ENCODE results near the gene HSD17B4. TPM values are rescaled to one million over a fixed set of nuclear protein-coding genes. Genes with fewer than 3 reads are reported as not detected.

HSD17B4 gene
- total RNA-seq, 1 experiment from 2014 or later = 362 TPM

DNA sequence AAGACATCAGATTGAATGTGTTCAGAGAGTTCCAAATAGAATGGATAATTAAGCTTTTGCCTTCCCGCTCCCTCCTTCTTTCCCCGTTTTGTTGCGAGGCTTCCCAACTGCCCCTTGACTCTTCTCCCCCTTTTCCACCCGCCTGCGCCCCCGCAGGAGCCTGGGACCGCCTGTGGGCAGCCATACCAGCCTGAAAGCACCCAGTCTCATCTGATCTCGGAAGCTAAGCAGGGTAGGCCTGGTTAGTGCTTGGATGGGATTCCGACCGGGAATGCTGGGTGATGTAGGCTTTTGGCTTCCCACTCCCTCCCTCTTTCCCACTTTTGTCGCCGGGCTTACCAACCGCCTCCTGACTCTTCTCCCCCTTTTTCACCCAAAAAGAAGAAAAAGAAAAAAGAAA, 6.8 kb upstream of the HSD17B4 start:
- H3K27ac Mint-ChIP-seq = no peak overlapping the region
- no peak for TF ChIP-seq ZNF219 (CRISPR knock-in tag; IDR thresholded peaks at IDR 0.05; ENCODE audit: borderline replicate concordance)
- TF ChIP-seq ZNF423 (CRISPR knock-in tag; IDR thresholded peaks at IDR 0.05) = 0 out of 2 replicates have a peak, but pooled peaks have one; percentile 35
- no peak for TF ChIP-seq ZBTB21 (CRISPR knock-in tag; IDR thresholded peaks at IDR 0.05; ENCODE audit: borderline replicate concordance)
- TF ChIP-seq, protein P1, sequence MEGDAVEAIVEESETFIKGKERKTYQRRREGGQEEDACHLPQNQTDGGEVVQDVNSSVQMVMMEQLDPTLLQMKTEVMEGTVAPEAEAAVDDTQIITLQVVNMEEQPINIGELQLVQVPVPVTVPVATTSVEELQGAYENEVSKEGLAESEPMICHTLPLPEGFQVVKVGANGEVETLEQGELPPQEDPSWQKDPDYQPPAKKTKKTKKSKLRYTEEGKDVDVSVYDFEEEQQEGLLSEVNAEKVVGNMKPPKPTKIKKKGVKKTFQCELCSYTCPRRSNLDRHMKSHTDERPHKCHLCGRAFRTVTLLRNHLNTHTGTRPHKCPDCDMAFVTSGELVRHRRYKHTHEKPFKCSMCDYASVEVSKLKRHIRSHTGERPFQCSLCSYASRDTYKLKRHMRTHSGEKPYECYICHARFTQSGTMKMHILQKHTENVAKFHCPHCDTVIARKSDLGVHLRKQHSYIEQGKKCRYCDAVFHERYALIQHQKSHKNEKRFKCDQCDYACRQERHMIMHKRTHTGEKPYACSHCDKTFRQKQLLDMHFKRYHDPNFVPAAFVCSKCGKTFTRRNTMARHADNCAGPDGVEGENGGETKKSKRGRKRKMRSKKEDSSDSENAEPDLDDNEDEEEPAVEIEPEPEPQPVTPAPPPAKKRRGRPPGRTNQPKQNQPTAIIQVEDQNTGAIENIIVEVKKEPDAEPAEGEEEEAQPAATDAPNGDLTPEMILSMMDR (IDR thresholded peaks at IDR 0.05) = no peak
- no peak for TF ChIP-seq AR (CRISPR knock-in tag; IDR thresholded peaks at IDR 0.05)
- TF ChIP-seq PRRX2 (CRISPR knock-in tag; IDR thresholded peaks at IDR 0.05) = no peak
- DNase-seq (ENCODE audit: low spot score) (peak; percentile 44), ATAC-seq (peak; percentile 96)
- ChIA-PET POLR2A (interaction anchor here (0.6 kb wide), 1 partner anchor 101 kb away, joined by 3 read pairs; no protein-coding TSS in a partner anchor), CTCF (no interaction called here)
- peaks cover 36% of the 10 kb centered on the region for H3K9me3 Mint-ChIP-seq
- H3K36me3 Mint-ChIP-seq = peaks cover 27% of the 10 kb centered on the region
- no peak overlapping the region; the same call in 1 of the 2 replicates for H3K4me3 Mint-ChIP-seq
- peaks cover 8% of the 10 kb centered on the region for H3K27me3 Mint-ChIP-seq (ENCODE audit: low read depth)
- peaks cover 8% of the 10 kb centered on the region for H3K4me1 Mint-ChIP-seq

DNA sequence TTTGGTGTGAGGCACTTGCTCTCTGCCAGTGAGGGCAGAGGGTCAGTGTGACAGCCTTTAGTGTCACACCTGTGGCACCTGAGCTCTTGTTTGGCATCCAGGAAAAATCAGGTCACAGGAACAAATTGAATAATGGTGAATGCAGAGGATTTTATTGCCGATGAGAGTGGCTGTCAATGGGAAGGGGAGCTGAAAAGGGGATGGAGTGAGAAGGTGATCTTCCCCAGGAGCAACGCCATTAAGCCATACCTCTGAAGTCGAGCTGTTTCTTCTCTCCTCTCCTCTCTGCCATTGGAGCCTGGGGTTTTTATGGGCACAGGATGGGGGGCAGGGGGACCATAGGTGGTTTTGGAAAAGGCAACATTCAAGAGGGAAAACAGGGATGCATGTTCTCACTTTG, 2.4 kb upstream of the HSD17B4 start:
- ChIA-PET POLR2A (no interaction called here), CTCF (no interaction called here)
- Mint-ChIP-seq H3K27me3 (ENCODE audit: low read depth) (no peaks in the 10 kb centered on the region; the same call in none of the 2 replicates), H3K9me3 (peaks cover 29% of the 10 kb centered on the region), H3K4me1 (peaks cover 32% of the 10 kb centered on the region), H3K27ac (no peak overlapping the region), H3K4me3 (no peak overlapping the region), H3K36me3 (peaks cover 30% of the 10 kb centered on the region)
- ATAC-seq (no peak), DNase-seq (ENCODE audit: low spot score) (no peak)
- TF ChIP-seq NR3C1 (CRISPR knock-in tag; conservative IDR thresholded peaks at IDR 0.05; ENCODE audit: low read depth) (no peak), SMAD3 (CRISPR knock-in tag; IDR thresholded peaks at IDR 0.05; ENCODE audit: borderline replicate concordance) (no peak), KAT7 (CRISPR knock-in tag; IDR thresholded peaks at IDR 0.05; ENCODE audit: borderline replicate concordance) (no peak), ZNF138 (CRISPR knock-in tag; conservative IDR thresholded peaks at IDR 0.05) (no peak), GRHL2 (CRISPR knock-in tag; IDR thresholded peaks at IDR 0.05; ENCODE audit: insufficient replicate concordance, severe bottlenecking) (no peak), NR1H2 (CRISPR knock-in tag; IDR thresholded peaks at IDR 0.05) (no peak), ARID4B (CRISPR knock-in tag; IDR thresholded peaks at IDR 0.05; ENCODE audit: borderline replicate concordance) (no peak)
- TF ChIP-seq, protein P2, sequence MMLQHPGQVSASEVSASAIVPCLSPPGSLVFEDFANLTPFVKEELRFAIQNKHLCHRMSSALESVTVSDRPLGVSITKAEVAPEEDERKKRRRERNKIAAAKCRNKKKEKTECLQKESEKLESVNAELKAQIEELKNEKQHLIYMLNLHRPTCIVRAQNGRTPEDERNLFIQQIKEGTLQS (CRISPR knock-in tag; conservative IDR thresholded peaks at IDR 0.05) = no peak
- TF ChIP-seq, protein P3, sequence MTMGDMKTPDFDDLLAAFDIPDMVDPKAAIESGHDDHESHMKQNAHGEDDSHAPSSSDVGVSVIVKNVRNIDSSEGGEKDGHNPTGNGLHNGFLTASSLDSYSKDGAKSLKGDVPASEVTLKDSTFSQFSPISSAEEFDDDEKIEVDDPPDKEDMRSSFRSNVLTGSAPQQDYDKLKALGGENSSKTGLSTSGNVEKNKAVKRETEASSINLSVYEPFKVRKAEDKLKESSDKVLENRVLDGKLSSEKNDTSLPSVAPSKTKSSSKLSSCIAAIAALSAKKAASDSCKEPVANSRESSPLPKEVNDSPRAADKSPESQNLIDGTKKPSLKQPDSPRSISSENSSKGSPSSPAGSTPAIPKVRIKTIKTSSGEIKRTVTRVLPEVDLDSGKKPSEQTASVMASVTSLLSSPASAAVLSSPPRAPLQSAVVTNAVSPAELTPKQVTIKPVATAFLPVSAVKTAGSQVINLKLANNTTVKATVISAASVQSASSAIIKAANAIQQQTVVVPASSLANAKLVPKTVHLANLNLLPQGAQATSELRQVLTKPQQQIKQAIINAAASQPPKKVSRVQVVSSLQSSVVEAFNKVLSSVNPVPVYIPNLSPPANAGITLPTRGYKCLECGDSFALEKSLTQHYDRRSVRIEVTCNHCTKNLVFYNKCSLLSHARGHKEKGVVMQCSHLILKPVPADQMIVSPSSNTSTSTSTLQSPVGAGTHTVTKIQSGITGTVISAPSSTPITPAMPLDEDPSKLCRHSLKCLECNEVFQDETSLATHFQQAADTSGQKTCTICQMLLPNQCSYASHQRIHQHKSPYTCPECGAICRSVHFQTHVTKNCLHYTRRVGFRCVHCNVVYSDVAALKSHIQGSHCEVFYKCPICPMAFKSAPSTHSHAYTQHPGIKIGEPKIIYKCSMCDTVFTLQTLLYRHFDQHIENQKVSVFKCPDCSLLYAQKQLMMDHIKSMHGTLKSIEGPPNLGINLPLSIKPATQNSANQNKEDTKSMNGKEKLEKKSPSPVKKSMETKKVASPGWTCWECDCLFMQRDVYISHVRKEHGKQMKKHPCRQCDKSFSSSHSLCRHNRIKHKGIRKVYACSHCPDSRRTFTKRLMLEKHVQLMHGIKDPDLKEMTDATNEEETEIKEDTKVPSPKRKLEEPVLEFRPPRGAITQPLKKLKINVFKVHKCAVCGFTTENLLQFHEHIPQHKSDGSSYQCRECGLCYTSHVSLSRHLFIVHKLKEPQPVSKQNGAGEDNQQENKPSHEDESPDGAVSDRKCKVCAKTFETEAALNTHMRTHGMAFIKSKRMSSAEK (CRISPR knock-in tag; IDR thresholded peaks at IDR 0.05; ENCODE audit: borderline replicate concordance) = no peak
- TF ChIP-seq, protein P4, sequence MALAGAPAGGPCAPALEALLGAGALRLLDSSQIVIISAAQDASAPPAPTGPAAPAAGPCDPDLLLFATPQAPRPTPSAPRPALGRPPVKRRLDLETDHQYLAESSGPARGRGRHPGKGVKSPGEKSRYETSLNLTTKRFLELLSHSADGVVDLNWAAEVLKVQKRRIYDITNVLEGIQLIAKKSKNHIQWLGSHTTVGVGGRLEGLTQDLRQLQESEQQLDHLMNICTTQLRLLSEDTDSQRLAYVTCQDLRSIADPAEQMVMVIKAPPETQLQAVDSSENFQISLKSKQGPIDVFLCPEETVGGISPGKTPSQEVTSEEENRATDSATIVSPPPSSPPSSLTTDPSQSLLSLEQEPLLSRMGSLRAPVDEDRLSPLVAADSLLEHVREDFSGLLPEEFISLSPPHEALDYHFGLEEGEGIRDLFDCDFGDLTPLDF (CRISPR knock-in tag; IDR thresholded peaks at IDR 0.05) = no peak
- TF ChIP-seq, protein P5, sequence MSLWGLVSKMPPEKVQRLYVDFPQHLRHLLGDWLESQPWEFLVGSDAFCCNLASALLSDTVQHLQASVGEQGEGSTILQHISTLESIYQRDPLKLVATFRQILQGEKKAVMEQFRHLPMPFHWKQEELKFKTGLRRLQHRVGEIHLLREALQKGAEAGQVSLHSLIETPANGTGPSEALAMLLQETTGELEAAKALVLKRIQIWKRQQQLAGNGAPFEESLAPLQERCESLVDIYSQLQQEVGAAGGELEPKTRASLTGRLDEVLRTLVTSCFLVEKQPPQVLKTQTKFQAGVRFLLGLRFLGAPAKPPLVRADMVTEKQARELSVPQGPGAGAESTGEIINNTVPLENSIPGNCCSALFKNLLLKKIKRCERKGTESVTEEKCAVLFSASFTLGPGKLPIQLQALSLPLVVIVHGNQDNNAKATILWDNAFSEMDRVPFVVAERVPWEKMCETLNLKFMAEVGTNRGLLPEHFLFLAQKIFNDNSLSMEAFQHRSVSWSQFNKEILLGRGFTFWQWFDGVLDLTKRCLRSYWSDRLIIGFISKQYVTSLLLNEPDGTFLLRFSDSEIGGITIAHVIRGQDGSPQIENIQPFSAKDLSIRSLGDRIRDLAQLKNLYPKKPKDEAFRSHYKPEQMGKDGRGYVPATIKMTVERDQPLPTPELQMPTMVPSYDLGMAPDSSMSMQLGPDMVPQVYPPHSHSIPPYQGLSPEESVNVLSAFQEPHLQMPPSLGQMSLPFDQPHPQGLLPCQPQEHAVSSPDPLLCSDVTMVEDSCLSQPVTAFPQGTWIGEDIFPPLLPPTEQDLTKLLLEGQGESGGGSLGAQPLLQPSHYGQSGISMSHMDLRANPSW (CRISPR knock-in tag; conservative IDR thresholded peaks at IDR 0.05; ENCODE audit: low read depth) = no peak

All from WTC11 (cell line).